GM18867 (cell line): ENCODE measurements around the gene LCN6.
"Not testable (repeated sequence)": the region's sequence is repeated elsewhere in the genome, so short reads cannot be mapped to it uniquely, and the experiment has no call there.

Experiments
- ATAC-seq: cut with Tn5 transposase; IDR thresholded peaks from one replicate; pipeline ENCODE4 v1.9.1; 2021; ENCODE audit warnings: mild to moderate bottlenecking, moderate library complexity; ENCODE audit not compliant: unreplicated experiment

Gene LCN6

DNA sequence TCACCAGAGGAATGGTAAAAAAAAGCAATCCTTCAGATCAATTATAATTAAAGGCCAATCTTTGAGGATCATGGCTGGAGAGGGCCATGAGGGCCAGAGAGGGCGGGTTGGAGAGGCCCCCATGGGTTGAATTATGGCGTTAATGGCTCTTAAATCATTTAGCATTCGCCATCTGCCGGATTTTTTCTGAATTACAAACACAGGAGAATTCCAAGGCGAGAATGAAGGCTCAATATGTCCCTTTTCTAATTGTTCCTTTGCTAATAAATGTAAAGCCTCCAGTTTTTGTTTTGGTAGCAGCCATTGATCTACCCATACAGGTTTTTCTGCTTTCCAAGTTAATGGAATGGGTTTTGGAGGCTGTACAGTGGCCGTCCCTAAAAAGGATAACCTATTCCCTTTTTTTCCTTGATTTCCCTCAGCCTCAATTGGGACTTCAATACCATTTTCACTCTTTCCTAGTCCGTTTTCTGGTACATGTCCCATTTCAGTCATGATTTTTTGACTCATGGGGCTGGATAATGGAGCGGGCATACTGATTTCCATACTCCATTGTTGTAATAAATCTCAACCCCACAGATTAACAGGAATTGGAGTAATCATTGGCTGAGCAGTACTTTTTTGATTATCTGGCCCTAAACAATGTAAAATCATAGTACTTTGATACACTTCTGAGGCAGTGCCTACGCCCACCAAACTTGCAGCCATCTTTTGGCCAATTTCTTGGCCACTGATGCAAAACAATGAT, 36.1 kb upstream of the LCN6 start:
- ATAC-seq = no peak

DNA sequence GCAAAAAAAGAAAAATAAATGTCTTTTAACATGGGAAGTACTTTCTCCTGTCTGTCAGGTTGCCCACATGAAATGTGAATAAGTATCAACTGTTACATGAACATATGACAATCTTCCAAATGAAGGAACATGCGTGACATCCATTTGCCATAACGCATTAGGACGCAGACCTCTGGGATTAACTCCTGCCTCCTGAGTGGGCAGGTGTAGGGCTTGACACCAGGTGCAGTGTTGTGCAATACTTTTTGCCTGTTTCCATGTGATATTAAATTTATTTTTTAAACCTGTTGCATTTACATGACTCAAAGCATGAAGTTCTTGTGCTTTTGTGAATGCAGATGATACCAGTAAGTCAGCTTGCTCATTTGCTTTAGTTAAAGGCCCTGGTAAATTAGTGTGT, 34.1 kb upstream of the LCN6 start:
- no peak for ATAC-seq

DNA sequence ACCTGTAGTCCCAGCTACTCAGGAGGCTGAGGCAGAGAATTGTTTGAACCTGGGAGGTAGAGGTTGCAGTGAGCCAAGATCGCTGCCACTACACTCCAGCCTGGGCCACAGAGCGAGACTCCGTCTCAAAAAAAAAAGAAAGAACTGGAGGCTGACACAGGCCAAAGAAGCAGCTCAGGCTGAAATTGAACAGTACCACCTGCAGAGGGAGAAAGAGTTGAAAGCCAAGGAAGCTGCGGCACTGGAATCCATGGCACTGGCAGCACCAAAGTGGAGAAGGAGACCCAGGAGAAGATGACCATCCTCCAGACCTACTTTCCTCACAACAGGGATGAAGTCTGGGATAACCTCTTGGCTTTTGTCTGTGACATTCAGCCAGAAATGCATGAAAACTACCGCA, 31.5 kb upstream of the LCN6 start:
- no peak for ATAC-seq

DNA sequence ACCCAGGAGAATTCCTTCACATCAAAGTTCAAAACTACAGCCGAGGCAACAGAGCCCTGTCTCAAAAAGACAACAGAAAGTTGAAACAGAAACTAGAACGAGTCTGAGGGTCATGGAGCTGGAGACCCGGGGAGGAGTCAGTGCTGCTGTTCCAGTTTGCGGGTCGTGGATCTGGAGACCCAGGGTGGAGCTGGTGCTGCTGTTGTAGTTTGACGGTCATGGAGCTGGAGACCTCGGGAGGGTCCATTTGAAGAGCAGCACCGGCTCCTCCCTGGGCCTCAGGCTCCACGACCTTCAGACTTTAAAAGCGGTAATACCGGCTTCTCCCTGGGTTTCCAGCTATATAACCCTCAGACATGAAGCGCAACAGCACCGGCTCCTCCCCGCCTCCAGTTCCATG, 29.0 kb upstream of the LCN6 start:
- no peak for ATAC-seq

DNA sequence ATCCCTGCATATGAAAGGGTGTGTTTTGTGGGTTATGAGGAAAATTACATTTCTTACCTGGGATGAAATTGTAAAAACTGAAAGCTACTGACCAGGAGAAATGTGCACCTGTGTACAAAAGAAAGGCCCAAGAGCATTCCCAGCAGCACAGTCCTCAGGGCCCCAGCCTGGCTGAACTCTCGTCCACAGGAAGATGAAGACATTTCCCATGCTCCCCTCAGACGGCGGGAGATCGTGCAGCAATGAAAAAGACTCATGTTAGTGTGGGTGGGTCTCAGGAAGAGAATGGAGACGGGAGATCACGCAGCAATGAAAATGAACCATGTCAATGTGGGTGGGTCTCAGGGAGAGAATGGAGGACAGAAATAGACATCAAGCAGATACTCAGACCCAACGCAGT, 28.6 kb upstream of the LCN6 start:
- ATAC-seq = no peak

DNA sequence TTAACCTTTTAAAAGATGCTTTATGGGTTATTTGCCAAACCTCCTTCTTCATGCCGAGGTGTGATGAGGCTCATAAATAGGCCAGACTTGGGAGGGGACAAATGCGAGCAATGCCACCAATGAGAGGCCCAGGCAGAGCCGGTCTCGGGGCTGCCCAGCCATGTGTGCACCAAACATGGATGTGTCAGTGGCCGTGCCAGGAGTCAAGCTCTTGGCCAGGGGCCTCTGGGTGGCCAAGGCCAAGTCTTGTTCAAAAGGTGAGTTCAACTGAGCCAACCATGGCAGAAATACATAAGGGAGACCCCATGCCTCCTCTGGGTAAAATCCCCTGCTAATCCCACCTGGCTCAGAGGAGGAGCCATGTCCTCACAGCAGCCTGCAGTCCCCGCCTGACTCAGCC, 26.9 kb upstream of the LCN6 start:
- ATAC-seq = no peak

DNA sequence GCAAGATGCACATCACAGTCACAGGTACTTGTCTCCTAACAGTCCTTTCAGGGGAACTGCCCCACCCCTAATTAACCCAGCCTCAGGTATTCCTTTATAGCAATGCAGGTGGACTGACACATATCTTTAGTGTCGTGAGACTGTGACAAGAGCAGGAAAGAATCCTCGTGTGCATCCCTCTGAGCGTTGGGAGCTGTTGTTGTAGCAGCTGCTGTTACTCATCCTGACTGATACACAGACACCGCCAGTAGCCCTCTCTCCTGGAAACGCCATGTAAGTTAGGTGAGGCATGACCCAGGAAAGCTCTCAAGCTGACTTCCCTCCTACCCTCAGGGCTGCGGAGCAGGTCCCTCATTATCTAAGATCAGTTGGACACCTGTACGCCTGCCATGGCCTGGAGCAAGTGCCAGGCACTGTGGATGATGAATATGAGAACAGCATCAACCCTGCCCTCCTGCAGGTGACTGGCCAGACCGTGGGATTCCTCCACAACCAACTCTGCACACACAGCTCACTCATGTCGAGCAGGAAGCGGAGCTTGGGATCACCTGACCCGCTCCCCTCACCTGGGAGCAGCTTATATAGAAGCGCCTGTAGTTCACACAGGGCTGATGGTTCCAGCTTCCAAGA, 26.2 kb upstream of the LCN6 start:
- ATAC-seq = no peak

DNA sequence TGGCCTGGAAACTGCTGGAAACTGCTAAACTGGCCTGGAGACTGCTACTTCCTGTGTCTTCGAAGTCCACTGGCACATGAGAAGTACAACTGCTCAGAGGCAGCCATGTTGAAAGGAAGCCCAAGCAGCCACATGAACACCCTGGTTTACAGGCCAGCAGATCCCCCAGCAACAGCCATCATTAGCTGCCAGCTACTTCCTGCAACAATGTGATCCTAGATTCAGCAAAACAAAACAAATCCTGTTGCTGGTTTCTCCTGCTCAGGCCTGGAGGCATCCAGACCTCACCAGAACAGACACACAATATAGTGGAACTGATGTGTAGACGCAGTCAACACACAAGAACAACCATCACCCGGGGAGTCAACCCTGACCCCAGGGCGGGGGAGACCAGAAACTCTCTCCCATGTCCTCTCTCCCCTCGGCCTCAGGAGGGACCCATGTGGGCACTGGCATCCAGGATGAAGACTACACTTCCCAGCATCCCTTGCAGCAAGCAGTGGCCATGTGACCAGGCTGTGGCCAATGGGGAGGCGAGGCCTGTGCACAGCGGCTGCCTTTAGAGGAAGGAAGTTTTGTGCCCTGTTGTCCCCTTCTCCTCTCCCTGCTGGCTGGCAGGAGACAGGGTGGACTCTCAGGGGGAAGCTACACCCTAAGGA, 25.2 kb upstream of the LCN6 start:
- ATAC-seq = no peak

DNA sequence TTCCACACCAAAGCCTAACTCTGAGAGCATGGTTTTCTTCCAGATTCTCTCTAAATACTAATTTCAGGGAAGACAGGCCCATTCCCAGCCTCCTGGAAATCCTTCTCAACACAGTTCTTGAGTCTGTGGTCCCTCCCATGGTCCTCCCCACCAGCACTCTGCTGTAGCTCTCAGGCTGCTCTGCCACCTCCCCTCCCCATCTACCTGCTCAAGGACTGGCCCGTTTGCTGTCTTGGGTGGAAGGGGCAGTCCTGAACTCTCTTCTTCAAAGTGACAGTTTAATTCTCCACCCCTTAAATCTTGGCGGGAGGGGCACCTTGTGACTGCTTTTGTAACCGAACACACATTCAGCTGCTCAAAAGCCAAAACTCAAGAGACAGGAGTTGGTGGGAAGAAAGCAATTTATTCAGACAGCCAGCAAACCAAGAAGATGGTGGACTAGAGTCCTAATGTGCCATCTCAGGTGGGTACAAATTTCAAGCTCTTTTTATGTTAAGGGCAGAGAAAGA, 23.6 kb upstream of the LCN6 start:
- ATAC-seq = no peak

DNA sequence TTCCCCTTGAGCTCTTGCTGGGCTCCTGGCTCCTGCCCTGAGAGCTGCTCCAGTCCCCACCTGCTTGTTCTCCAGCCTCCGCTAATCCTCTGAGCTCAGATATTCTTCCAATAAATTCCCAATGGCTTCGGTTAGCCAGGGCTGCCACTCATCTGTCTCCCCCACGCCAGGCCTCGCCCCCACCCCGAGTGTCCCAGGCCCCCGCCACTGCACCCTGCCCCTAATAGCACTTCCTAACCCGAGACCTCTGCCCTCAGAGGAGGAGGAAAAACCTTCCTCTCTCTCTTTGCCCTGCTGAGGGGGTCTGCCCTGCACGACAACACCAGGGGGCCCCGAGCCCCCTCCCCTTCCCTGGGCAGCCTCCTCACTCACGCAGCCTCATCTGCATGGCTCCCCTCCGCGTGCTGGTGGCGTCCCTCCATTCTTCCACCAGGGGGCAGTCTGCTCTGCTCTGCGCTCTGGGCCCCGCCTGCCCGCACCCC, 21.4 kb upstream of the LCN6 start:
- no peak for ATAC-seq

DNA sequence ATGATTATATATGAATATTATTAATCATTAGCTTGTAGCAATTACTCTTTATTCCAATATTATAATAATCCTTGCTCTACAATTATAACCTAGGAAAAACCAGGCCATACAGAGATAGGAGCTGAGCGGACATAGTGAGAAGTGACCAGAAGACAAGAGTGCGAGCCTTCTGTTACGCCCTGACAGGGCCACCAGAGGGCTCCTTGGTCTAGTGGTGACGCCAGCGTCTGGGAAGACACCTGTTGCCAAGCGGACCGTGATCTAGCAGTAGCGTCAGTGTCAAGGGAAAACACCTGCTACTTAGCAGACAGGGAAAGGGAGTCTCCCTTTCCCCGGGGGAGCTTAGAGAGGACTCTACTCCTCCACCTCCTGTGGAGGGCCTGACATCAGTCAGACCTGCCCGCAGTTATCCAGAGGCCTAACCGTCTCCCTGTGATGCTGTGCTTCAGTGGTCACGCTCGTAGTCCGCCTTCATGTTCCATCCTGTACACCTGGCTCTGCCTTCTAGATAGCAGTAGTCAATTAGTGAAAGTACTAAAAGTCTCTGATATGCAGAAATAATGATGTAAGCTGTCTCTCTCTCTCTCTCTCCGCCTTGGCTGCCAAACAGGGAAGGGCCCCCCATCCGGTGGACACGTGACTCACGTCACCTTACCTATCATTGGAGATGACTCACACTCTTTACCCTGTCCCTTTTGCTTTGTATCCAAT, 18.2 kb upstream of the LCN6 start:
- not testable (repeated sequence) for ATAC-seq

DNA sequence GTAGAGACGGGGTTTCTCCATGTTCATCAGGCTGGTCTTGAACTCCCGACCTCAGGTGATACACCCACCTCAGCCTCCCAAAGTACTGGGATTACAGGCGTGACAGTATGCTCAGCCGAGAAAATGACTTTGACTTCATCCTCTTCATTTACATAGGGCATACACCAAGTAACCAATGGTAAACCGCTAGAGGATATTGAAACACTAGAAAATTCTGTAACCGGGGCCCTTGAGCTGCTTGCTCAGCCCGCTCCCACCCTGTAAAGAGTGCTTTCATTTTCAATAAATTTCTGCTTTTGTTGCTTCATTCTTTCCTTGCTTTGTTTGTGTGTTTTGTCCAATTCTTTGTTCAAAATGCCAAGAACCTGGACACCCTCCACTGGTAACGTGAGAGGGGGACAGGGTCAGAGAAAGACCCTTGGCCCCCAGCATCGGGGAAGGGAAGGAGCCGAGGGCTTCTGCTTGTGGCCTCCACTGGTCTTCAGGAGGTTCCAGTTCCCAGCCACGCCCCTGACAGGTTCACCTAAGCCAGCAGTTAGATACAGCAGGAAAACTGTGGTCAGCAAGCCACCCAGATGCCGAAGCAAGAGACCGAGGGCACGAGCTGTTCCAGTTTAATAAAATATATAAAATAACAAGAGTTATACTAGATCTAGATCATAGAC, 17.6 kb upstream of the LCN6 start:
- not testable (repeated sequence) for ATAC-seq

DNA sequence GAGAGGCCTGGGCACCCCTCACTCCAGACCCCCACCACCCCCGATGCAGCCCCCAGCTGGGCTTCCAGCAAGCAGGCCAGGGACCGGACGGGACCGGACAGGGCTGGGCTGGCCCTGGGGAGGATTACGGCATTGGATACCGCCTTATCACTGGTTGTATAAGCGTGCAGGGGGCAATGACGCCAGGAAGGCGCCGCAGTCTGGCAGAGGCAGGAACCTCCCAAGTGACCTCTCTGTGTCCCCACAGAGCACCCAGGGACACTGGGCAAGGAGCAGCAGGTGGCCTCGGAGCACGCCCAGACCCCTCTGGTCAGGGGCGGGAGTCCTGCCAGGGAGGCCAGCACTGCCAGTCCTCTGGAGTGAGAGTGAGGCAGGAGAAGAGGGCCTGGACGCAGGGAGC, 16.7 kb upstream of the LCN6 start:
- no peak for ATAC-seq

DNA sequence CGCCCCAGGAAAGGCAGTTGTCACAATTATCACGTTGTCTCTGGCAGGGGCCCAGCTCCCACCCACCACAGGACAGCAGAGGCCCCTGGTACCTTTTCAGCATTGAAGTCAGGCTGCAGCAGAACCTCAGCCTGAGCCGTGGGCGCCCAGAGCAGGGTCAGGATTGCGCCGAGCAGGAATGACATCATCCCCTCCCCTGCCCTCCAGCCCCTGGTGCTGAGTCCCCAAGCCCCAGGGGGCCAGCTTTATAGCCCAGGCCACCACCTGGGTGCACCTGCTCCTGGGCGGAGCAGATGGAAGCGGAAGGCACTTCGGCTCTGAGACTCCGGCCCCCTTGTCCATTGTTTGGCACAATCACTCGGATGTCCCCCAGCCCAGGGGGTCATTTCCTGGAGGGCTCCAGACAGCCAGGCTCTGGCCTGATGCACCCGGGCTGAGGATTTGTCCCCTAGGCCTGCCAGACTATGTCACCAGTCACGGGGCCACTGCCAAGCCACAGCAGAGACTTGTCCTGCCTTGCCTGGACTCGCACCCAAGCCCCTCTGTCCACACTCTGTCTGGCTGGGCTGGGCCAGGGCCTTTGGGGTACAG, 16.1 kb upstream of the LCN6 start, which contains the start of gene LCN15:
TSS of gene LCN15 (minus strand) at position 218 of the 591 bp plus-strand sequence. CDS start at position 188, 30 bp downstream.
- ATAC-seq = no peak

DNA sequence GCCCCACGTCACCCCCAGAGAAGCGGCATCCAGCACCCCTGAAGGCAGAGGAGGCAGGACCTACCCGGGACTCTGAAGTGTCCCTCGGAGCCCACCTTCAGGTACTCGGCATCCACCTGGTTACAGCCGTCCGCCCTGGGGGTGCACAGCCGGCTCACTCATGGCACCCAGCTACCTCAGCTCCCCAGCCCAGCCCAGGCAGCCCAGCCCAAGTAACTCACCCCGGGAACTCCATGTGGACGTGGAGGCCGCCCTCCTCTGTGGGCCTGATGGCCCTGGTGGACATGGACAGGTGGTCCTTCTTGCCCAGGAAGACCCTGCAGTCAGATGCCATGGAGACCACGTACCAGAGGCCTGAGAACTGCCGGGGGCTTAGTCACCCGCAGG, 15.3 kb upstream of the LCN6 start:
- ATAC-seq = no peak

DNA sequence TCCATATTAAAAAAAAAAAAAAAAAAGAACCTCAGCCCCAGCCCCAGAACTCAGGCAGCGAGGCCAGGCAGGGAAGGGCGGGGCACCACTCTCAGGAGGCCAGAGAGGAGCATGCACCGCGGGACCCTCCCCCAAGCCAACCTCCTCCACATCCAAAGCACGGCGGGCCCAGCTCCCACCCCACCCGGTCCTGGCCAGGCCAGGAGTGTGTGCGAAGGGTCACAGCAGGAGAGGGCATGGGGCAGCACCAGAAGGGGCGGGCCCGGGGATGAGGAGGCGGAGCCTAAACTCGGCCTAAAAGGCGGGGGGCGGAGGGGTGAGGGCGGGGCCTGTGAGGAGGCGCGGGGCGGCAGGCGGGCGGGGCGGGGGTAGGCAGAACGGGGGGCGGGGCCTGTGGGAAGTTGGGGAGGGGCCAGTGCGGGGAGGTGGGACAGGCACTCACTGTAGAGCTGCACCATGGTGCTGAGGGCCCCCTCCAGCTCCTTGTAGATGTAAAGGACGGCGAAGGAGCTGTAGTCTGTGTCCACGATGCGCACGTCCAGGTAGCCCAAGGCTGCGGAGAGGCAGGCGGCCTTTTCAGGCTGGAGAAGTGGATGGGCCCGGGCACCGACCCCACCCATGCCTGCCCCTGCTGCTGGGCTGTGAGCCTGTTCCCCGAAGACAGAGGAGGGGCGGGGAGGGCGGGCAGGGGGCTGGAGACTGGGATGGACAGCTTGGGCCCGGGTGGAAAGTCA, 14.8 kb upstream of the LCN6 start:
- no peak for ATAC-seq

DNA sequence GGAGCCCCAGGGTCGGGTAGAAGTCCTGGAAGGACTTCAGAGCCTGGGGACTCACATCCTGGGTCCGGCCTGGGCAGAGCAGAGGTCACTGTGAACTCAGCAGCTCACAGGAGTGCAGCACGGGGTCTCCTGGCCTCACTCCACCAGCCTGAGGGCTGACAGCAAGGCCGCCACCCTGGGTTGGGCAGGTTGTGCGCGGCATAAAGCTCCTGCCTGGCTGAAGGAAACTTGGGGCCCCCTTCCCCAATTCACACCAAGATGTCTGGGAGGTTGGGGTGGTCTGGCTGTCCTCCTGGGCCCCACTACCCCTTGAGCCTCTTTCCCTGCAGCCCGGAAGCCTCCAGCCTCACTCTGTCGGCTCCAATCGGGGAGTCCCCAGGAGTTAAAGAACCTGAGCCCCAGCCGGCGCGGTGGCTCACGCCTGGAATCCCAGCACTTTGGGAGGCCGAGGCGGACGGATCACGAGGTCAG, 13.9 kb upstream of the LCN6 start:
- ATAC-seq = no peak

DNA sequence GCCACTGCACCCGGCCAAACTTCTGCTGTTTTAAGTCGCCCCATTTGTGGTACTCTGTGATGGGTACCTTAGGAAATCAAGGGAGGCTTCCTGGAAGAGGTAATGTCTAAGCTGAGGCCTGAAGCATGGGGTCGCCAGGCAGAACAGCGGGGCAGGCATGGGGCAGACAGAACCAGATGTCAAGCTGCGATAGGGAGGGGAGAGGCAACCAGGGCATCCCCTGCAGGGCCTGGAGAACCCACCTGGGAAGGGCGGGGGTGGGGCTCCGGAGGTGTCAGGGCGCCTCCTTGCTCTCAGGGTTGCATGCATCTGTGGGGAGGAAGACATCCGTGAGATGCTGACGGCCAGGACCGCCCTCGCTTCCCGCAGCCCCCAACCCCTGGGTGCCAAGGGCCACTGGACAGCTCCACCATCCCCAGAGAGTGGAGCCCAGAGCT, 13.2 kb upstream of the LCN6 start:
- no peak for ATAC-seq

DNA sequence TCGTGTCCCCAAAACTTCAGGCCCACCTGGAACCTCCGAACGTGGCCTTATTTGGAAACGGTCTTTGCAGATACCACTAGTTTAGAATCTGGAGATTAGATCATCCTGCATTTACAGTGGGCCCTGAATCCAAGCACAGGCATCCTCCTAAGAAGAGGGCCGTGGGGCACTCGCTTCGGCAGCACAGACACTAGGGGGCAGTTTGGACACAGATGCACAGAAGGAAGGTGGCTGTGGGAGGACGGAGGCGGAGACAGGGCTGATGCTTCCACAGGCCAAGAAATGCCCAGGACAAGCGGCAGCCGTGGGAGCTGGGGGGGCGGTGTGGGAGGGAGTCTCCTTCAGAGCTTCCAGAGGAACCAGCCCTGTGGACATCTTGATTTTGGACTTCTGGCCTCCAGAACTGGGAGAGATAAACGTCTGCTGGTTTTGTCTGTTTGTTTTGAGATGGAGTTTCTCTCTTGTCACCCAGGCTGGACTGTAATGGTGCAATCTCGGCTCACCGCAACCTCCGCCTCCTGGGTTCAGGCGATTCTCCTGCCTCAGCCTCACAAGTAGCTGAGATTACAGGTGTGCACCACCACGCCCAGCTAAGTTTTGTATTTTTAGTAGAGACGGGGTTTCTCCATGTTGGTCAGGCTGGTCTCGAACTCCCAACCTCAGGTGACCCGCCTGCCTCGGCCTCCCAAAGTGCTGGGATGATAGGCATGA, 12.7 kb upstream of the LCN6 start:
- ATAC-seq = not testable (repeated sequence)
